GM18858 (cell line): ENCODE data around the gene GAL3ST2.
"Not testable (repeated sequence)": the region's sequence is repeated elsewhere in the genome, so short reads cannot be mapped to it uniquely, and the experiment has no call there.

Experiments used
- ATAC-seq: cut with Tn5 transposase; IDR thresholded peaks from one replicate; pipeline ENCODE4 v1.9.1; 2021; ENCODE audit not compliant: unreplicated experiment

GAL3ST2 gene

GRCh38 chr2:241767464-241768250 is 9.0 kb upstream of the GAL3ST2 start:
- ATAC-seq: no peak

GRCh38 chr2:241768251-241768711 is 8.3 kb upstream of the GAL3ST2 start:
- no peak for ATAC-seq

GRCh38 chr2:241768850-241769249 is 7.8 kb upstream of the GAL3ST2 start:
- ATAC-seq: no peak

- no peak for ATAC-seq
These were observed 6.8 kb upstream of the GAL3ST2 start for GRCh38 chr2:241769819-241770184.

- no peak for ATAC-seq
These were observed 6.3 kb upstream of the GAL3ST2 start for GRCh38 chr2:241770185-241770935.

- ATAC-seq: no peak
These were observed 5.7 kb upstream of the GAL3ST2 start for GRCh38 chr2:241770936-241771285.

- ATAC-seq: no peak
These were observed 5.1 kb upstream of the GAL3ST2 start for GRCh38 chr2:241771286-241772062.

- no peak for ATAC-seq
These were observed 4.5 kb upstream of the GAL3ST2 start for GRCh38 chr2:241772063-241772499.

- ATAC-seq: no peak
These were observed 2.9 kb upstream of the GAL3ST2 start for GRCh38 chr2:241773511-241774418.

- ATAC-seq: no peak
These were observed 2.0 kb upstream of the GAL3ST2 start for GRCh38 chr2:241774419-241775222.

GRCh38 chr2:241775223-241776177 is 1.1 kb upstream of the GAL3ST2 start:
- ATAC-seq: no peak

GRCh38 chr2:241777170-241777685 is 606 bp downstream of the GAL3ST2 start:
- no peak for ATAC-seq

GRCh38 chr2:241777686-241778627 is 1.3 kb downstream of the GAL3ST2 start:
- ATAC-seq: no peak

- no peak for ATAC-seq
These were observed 4.4 kb downstream of the GAL3ST2 start for GRCh38 chr2:241780939-241781569.

GRCh38 chr2:241782053-241782452 is 5.4 kb downstream of the GAL3ST2 start:
- ATAC-seq: not testable (repeated sequence)

GRCh38 chr2:241788135-241788534 is 11.5 kb downstream of the GAL3ST2 start:
- ATAC-seq: no peak

- ATAC-seq: peak; percentile 62
These were observed 11.9 kb downstream of the GAL3ST2 start for GRCh38 chr2:241788572-241788971.
